Caco-2 (cell line): Measurements from ENCODE around the gene TTLL6. TPM values are rescaled to one million over a fixed set of nuclear protein-coding genes. Genes with fewer than 3 reads are reported as not detected.

Source experiments
- BruUV-seq: library from RNA; stranded (reverse); fragments of 400-500 nt; replicated peaks from 2 replicates; lab custom pipeline; 2021; lab: Mats Ljungman, UMichigan
- CTCF ChIA-PET: fragments of 300-600 bp; sonication (Branson Sonifier 250); formaldehyde crosslinking; loops from one replicate; lab custom pipeline; 2022; ENCODE audit warnings: antibody characterized with exemption; lab: Charles Lee
- POLR2A ChIA-PET: fragments of 300-600 bp; sonication (Branson Sonifier 250); formaldehyde crosslinking; loops from one replicate; lab custom pipeline; 2022; ENCODE audit warnings: antibody characterized with exemption; lab: Charles Lee
- DNase-seq, 2 experiments: peaks; one replicate each; pipeline versions ENCODE4 v3.0.0 to v3.0.0-alpha.2; 2020 to 2022
- H3K27me3 ChIP-seq: replicated peaks from 2 replicates; pipeline ENCODE4 v1.6.0; 2011; ENCODE audit warnings: low read length; ENCODE audit not compliant: control insufficient read depth, insufficient read depth
- H3K36me3 ChIP-seq: 2 replicates; pipeline ENCODE4 v1.5.1; 2011; ENCODE audit warnings: low read length; ENCODE audit not compliant: control insufficient read depth, insufficient read depth
- H3K4me1 ChIP-seq: fragments of 250-450 bp; sonication (Bioruptor Pico); 2 replicates; pipeline ENCODE4 v1.5.1; 2020; ENCODE audit warnings: mild to moderate bottlenecking
- H3K4me3 ChIP-seq: 2 replicates; pipeline ENCODE4 v1.5.1; 2011; ENCODE audit warnings: low read depth, mild to moderate bottlenecking, control low read depth, low read length
- H3K9me3 ChIP-seq: fragments of 250-450 bp; sonication (Bioruptor Pico); 2 replicates; pipeline ENCODE4 v1.5.1; 2020; ENCODE audit warnings: mild to moderate bottlenecking, moderate library complexity
- H3K27ac Mint-ChIP-seq: one replicate; pipeline ENCODE4 v1.8.0; 2022; ENCODE audit warnings: mixed read lengths; ENCODE audit not compliant: unreplicated experiment
- H3K27me3 Mint-ChIP-seq: one replicate; pipeline ENCODE4 v1.8.0; 2022; ENCODE audit warnings: mixed read lengths; ENCODE audit not compliant: insufficient read depth, unreplicated experiment
- H3K36me3 Mint-ChIP-seq: one replicate; pipeline ENCODE4 v1.8.0; 2022; ENCODE audit warnings: mild to moderate bottlenecking, mixed read lengths; ENCODE audit not compliant: insufficient read depth, unreplicated experiment
- H3K4me1 Mint-ChIP-seq: one replicate; pipeline ENCODE4 v1.8.0; 2022; ENCODE audit warnings: low read depth, mixed read lengths; ENCODE audit not compliant: unreplicated experiment
- H3K4me3 Mint-ChIP-seq: one replicate; pipeline ENCODE4 v1.8.0; 2022; ENCODE audit warnings: mild to moderate bottlenecking, moderate library complexity, mixed read lengths; ENCODE audit not compliant: unreplicated experiment
- H3K9me3 Mint-ChIP-seq: one replicate; pipeline ENCODE4 v1.8.0; 2022; ENCODE audit warnings: mixed read lengths; ENCODE audit not compliant: unreplicated experiment
- intact Hi-C: fragments of 100-400 bp; cut with micrococcal nuclease; formaldehyde crosslinking; loops from one replicate; pipeline ENCODE4 v1.10.0; 2022; ENCODE audit not compliant: unreplicated experiment
- total RNA-seq: library from RNA; stranded (reverse); gene quantifications from 2 replicates; pipeline ENCODE4 v1.2.3, GENCODE V29; 2022
- TF ChIP-seq, protein P1 (sequence below), 2 experiments: fragments of 200-600 bp in 1 of 2; IDR thresholded peaks; 1 replicate in 1 of 2; 2 replicates in 1 of 2; pipeline versions ENCODE4 v1.5.1 to v1.8.0; 2011 to 2022; ENCODE audit warnings: antibody characterized with exemption in 1 of 2, control low read depth in 1 of 2, inconsistent platforms in 1 of 2, low read depth in 1 of 2, low read length in 1 of 2, mild to moderate bottlenecking in 1 of 2, moderate library complexity in 1 of 2; ENCODE audit not compliant: insufficient read depth in 1 of 2, severe bottlenecking in 1 of 2, unreplicated experiment in 1 of 2

TTLL6 gene
- total RNA-seq, 1 experiment from 2014 or later = 0.16 TPM

DNA sequence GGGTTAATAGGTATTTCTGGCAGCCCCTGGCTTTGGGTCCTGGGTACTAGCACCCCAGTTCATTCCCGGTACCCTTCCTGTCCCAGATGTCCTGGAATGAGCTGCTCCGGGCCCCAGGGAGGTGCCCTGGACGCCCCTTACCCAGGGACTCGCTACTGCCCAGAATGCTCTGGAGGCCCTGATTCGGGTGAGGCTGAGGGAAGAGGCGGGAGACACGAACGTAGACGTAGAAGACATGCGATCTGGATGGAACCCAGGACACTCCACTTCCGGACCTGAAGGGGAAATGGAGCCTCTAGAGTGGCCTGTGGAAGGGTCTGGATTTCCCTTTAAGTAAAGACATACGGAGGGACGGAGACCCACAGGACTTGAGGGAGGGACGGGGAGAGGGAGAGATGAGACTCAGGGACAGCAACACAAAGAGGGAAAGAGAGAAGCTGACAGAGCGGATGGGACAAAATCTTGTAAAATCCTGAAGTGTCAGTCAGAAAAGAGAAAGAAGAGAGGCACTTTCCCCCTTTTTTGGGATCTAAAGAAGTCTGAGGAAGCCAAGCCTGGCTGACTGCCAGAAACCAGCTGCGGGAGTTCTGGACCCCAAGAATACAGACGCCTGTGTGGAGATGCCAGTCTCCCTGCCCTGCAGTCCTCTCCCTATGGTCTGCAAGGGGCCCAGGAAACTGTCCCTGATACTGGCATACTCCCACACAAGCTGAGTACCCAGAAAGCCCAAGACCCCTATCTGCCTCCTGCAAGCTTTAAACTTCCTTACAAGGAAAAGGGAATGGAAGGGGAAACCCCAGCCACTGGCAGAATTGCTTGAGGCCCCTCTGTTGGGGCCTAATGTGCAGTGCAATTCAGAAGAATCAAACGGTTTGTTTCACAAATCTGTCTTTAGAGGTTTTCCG, 87.4 kb downstream of the TTLL6 start:
- no peaks in the 10 kb centered on the region for H3K36me3 ChIP-seq
- H3K27me3 Mint-ChIP-seq = peaks cover 5% of the 10 kb centered on the region
- TSS peak; percentile 59 for BruUV-seq
- no peak overlapping the region for H3K27ac Mint-ChIP-seq
- intact Hi-C loops = no loop called here
- peaks cover 6% of the 10 kb centered on the region for H3K4me1 Mint-ChIP-seq
- ChIA-PET CTCF (interaction anchor here (0.6 to 7.4 kb wide), 10 partner anchors 8 to 159 kb away, joined by 3 to 163 read pairs (median 6); no protein-coding TSS in a partner anchor), POLR2A (interaction anchor here (0.6 to 1.5 kb wide), 2 partner anchors 12 to 15 kb away, joined by 3 to 4 read pairs; no protein-coding TSS in a partner anchor)
- peaks cover 27% of the 10 kb centered on the region for H3K4me1 ChIP-seq
- TF ChIP-seq, protein P1, sequence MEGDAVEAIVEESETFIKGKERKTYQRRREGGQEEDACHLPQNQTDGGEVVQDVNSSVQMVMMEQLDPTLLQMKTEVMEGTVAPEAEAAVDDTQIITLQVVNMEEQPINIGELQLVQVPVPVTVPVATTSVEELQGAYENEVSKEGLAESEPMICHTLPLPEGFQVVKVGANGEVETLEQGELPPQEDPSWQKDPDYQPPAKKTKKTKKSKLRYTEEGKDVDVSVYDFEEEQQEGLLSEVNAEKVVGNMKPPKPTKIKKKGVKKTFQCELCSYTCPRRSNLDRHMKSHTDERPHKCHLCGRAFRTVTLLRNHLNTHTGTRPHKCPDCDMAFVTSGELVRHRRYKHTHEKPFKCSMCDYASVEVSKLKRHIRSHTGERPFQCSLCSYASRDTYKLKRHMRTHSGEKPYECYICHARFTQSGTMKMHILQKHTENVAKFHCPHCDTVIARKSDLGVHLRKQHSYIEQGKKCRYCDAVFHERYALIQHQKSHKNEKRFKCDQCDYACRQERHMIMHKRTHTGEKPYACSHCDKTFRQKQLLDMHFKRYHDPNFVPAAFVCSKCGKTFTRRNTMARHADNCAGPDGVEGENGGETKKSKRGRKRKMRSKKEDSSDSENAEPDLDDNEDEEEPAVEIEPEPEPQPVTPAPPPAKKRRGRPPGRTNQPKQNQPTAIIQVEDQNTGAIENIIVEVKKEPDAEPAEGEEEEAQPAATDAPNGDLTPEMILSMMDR (IDR thresholded peaks at IDR 0.05; ENCODE audit: insufficient read depth in 1 of 2, low read depth in 1 of 2, low read length in 1 of 2, severe bottlenecking in 1 of 2, unreplicated experiment in 1 of 2) = no peak
- H3K4me3 ChIP-seq = peak overlapping the region; percentile 44
- H3K4me3 Mint-ChIP-seq = peak overlapping the region; percentile 83
- no peaks in the 10 kb centered on the region for H3K27me3 ChIP-seq
- no peak for DNase-seq
- H3K9me3 Mint-ChIP-seq = no peaks in the 10 kb centered on the region
- H3K36me3 Mint-ChIP-seq = peaks cover 4% of the 10 kb centered on the region
- H3K9me3 ChIP-seq = no peaks in the 10 kb centered on the region

DNA sequence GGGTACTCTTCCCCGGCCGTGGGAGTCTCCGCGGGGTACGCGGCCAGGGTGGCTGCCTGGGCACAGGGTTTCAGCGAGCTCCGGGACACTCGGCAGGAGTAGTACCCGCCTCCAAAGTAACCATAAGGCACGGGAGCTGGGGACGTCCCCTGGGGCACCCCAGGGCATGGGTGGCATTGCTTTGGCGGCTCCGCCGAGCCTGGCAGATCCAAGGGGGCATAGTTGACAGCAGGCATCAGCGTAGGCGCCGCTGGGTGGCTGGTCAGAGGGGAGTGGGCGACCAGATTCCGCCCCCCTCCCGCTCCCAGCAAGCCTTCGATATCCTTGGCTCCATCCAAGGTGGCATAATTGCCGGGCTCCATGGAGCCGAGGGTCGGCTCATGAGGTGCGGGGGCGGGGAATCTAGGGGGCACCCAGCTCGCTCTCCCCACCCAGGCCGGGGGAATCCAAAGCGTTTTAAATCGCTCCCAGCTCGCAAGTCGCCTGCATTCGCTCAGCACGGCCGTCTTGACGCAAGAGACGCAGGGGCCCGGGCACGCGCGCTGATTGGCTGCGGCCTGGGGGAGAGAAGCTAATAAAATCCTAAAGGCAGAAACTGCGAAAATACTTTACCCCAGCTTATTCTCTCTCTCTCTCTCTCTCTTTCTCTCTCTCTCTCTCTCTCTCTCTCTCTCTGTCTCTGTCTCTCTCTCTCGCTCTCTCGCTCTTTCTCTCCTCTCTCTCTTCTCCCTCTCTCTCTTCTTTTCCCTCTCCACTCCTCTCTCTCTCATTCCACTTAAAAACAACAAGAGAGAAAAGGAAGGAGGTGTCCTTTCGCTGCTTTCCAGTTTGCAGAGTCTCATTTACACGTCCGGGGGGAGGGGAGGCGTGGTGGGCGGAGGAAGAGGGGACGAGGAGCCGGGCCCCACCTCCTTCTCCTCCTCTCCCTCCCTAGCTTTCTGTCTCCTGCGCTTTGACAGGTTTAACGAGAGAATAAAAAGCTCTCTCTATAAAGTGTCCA, 88.5 kb downstream of the TTLL6 start, which contains the start of gene HOXB13:
Gene HOXB13, minus strand, starts transcription at position 519 of the 1,000 bp plus-strand sequence. Its CDS starts 157 bp downstream, at position 362.
- Mint-ChIP-seq H3K4me1 (peaks cover 6% of the 10 kb centered on the region), H3K4me3 (peak within 1 kb of the TSS; percentile 83), H3K9me3 (no peaks in the 10 kb centered on the region), H3K36me3 (peaks cover 4% of the 10 kb centered on the region), H3K27ac (peak within 1 kb of the TSS; percentile 58), H3K27me3 (peaks cover 2% of the 10 kb centered on the region)
- no peaks in the 10 kb centered on the region for H3K9me3 ChIP-seq
- no peaks in the 10 kb centered on the region for H3K27me3 ChIP-seq
- BruUV-seq = TSS peak; percentile 54
- CTCF ChIA-PET = interaction anchor here (0.5 to 7.4 kb wide), 23 partner anchors 9 to 407 kb away, joined by 3 to 163 read pairs (median 4); partner anchors contain the start of genes ATP5MC1 and TTLL6
- TF ChIP-seq, protein P1 (IDR thresholded peaks at IDR 0.05; ENCODE audit: insufficient read depth in 1 of 2, low read depth in 1 of 2, low read length in 1 of 2, severe bottlenecking in 1 of 2, unreplicated experiment in 1 of 2) = no peak
- peak; percentile 89 to 93 for DNase-seq
- intact Hi-C loops = loop anchor here (1.0 kb wide), 1 partner anchor 63 kb away; no protein-coding TSS in a partner anchor
- POLR2A ChIA-PET = interaction anchor here (0.6 to 2.2 kb wide), 10 partner anchors 11 to 1078 kb away, joined by 3 to 11 read pairs (median 4); partner anchors contain the start of genes ATP5MC1, PNPO and ZNF652
- H3K36me3 ChIP-seq = no peaks in the 10 kb centered on the region
- H3K4me3 ChIP-seq = peak within 1 kb of the TSS; percentile 44
- peaks cover 27% of the 10 kb centered on the region for H3K4me1 ChIP-seq
